Smooth muscle cell of the brain vasculature (primary cell): ENCODE measurements around the gene MYDGF.

Source experiments
- DNase-seq: peaks from one replicate; pipeline ENCODE4 v3.0.0-alpha.2; 2012; ENCODE audit warnings: low read depth, low spot score

MYDGF gene

DNA sequence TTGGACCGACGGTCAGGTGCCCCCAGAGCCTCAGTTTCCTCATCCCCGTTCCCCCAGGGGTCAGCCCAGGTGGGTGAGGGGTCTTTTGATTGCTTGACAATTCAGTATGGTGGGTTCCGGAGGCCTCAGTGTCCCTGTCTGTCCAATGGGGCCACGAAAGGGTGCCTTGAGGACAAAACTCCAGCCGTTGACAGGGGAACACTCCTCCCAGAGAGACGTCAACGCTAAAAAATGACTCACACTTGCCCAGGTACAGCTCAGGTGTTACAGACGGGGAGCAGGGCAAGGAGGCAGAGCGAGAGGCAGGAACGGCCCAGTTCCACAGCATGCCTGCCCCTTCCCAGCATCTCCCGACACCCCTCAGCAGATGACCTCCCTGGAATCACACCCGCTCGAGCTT is 29.0 kb downstream of the MYDGF start:
- DNase-seq = no peak

DNA sequence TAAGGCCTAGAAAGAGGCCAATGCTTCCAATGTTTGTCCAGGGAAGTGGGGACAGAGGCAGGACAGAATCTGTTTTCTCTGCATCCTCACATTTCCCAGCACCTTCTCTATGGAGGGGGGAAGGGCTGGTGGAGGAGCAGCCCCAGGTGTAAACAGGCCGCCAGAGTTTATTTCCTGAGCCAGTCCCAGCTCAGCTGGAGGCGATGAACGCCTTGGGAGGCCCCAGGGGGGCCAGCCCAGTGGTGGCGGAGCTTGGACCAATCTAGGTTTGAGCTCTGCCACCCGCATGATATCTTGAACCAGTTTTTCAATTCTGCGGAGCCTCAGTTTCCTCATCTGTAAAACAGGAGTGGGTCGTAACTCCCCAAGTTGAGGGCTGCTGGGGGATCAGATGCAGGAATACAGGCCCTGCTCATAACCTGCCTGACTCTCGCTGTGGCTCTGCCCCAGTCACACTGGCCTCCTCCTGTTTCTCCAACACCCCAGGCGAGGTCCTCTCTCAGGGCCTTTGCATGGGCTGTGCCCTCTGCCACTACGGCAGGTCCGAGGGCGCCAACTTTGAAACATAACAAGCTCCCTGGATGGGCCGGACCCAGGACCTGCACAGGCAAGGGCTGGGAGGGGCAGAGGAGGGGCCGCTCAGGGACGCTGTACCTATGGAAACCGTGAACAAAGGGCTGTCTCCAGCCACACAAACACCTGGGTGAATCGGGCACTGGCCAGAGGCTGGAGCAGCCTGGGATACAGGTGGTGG is 29.7 kb downstream of the MYDGF start:
- DNase-seq = no peak

DNA sequence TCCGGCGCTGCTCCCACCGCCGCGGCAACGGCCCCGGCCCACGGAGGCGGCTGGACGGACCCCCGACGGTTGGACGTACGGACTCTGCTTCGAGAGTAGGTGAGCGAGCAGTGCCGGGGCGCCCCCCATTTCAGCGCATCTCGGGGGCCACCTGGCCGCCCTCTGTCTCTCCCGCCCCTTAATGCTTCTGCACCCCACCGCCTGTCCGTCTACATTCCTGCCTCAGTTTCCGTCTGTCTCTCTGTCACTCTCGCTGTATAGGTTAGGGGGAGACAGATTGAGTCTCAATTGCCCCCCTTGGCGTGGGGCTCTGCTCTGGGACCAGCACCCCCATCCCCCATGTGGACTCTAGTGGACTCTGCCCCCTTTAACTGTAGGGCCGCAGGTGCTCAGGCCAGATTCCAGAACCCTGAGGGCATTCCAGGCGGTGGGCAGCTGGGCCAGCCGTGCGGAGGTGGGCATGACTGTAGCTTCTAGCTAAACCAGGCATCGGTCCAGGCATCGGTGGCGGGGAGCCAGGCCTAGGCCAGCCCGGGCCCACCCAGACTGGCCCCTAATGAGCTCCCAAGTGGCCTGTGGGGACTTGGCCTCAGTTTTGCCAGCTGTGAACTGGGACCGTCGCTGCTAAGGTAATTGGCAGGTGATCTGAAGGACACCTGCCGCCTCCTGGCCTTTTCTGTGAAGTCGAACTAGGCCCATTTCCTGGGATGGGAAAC is 30.5 kb downstream of the MYDGF start:
- DNase-seq = no peak

DNA sequence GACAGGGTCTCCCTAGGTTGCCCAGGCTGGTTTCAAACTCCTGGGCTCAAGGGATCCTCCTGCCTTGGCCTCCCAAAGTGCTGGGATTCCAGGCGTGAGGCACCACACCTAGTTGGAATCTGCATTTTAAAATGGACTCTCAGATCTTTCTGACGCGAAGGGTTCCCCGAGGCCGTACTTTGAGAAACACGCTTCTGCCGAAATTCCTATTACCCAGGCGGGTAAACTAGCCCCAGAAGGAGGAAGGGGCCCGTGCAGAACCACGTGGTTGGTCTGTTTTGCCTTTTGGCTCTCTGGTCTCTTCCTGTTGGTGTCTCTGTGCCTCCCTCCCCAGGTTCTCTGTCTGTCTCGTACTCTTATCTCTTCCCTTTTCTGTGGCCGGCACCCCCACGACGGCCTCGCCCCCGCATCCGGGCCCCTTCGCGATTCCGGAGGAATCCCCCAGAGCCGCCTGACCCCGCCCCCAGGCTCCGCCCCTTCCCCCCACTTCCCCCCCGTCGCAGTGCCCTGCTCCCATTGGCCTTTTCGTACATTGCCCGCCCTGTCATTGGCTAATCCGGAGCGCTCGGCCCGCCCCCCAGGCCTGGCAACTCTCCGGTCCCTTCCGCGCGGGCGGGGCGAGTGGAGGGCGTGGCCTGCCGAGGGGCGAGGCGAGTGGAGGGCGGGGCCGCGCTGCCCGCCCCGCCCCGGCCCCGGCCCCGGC is 31.2 kb downstream of the MYDGF start, which contains the start of gene TNFAIP8L1:
Gene TNFAIP8L1, plus strand, starts transcription at position 689 of the 703 bp plus-strand sequence. CDS start 12,354 bp downstream, outside the sequence.
- peak; percentile 83 for DNase-seq

DNA sequence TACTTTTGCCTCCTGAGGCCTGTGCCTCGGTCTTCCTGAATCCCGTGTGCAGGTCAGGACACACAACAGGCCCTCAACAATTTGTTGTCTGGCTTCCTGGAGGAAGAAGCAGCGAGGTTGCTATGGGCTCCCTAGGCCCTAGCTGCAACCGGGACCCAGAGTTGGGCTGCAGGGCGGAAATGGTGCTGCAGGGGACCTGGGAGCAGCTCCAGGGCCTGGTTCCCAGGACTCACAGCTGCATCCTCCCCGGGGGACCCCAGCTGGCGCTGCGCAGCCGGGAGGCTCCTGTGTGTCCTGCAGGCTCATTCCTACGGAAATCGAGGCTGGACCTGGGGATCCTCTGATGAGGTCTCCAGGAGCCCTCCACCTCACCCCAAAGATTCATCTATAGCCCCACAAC is 31.8 kb downstream of the MYDGF start:
- DNase-seq = no peak

DNA sequence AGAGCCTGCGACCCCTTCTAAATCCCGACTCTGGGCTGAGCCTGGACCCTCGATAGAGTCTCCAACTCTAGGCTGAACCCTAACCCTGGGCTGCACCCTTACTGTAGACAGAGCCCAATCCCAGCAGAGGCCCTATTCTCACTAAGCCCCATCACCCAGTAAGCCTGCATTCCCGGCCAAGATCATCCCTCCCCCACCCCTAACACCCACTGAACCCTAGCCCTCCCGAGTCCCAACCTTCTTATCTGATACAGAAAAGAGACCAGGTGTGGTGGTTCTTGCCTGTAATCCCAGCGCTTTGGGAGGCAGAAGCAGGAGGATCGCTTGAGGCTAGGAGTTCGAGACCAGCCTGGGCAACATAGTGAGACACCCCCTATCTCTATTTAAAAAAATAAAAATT is 33.4 kb downstream of the MYDGF start:
- no peak for DNase-seq

DNA sequence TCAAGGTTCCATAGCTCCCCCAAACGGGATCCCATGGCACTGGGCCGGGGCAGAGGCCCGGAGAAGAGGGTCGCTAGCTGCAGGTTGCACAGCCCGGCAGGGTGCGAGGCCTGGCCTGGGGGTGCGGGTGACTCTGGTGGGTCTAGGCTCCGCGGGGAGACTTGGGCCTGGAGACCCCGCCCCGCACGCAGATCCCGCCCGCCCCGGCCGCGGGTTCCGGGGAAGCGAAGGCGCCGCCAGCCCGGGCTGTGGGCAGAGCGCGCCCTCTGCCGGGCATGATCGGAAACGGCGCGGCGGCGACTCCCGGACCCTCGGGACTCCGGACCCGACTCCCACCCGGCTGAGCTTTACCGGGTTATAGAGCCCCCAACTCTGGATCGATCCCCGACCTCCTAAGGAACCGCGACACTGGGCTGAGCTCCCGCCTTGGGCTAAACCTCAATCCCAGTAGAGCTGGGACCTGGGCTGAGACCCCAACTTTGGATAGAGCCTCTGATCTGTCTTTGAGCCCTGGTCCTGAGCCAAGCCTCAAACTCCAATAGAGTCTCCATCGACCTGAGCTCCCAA is 33.9 kb downstream of the MYDGF start:
- DNase-seq = no peak

DNA sequence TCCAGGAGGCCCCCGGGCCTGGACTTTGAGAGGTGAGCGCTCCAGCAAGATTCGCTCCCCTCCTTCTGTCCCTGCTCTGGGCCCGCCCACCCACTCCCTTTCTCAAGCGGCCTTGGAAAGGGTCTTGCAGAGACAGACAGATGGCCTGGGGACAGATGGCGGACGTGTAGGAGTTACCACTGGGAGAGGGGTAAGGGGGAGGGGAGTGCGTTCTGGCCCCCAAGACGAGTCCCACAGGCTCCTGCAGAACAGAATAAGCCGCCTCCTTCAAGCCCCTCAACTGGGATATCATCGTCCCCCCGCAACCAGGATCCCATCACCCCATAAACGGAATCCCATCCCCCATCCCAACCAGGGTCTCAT is 34.4 kb downstream of the MYDGF start:
- no peak for DNase-seq

DNA sequence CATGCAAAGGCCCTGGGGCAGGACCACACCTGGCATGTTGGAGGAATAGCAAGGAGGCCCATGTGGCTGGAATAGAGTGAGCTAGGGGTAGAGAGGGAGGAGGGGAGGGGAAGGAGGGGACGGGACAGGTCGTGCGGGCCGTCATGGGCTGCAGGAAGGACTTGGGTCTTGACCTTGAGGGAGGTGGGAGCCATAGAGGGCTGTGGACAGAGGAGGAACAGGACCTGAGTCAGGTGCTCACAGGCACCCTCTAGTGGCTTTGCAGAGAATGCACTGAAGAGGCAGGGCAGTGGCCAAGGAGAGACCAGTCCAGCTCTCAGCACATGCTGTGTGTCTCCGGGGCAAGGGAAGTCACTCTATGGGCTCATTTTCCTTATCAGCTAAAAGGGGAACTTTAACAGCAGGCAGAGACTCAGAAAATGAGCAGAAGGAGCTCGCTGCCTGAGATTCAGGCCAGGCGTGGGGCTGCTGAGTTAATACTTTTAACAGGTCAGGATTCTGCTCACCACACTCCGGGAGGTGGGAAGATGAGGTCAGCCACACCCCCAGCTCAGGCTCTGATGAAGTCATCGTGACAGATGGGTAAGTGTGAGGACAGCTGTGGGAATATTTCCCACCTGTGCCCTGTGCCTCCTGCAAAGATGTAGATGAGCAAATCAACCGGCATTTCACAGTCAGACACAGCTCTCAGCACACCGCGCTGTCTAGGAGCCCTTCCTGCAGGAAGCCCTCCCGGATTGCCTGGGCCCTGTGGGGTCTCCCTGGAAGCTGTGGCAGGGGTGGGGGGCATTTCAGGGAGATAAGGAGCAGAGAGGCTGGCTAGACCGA is 36.8 kb downstream of the MYDGF start:
- peak; percentile 45 for DNase-seq

DNA sequence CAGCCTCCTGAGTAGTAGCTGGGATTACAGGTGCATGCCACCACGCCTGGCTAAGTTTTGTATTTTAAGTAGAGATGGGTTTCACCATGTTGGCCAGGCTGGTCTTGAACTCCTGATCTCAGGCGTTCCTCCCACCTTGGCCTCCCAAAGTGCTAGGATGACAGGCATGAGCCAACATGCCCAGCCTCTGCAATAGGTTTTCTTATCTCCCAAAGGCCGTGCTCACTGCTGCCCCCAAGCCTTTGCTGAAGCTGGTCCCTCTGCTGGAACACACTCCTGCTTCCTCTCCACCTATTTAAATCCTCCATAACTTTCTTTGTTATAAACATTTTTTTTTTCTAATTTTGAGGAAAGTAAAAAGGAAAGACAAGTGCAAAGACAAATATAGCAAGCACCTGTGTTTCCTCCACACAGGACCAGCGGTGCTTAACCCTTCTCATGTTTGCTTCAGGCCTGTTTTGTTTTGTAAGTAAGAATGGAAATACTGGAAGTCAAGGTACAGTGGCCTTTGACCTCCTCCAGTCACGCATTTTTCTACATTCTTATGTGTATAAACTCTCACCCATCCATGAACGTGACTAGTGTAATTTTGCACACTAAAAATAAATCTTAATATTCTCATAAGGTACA is 45.3 kb downstream of the MYDGF start:
- no peak for DNase-seq

DNA sequence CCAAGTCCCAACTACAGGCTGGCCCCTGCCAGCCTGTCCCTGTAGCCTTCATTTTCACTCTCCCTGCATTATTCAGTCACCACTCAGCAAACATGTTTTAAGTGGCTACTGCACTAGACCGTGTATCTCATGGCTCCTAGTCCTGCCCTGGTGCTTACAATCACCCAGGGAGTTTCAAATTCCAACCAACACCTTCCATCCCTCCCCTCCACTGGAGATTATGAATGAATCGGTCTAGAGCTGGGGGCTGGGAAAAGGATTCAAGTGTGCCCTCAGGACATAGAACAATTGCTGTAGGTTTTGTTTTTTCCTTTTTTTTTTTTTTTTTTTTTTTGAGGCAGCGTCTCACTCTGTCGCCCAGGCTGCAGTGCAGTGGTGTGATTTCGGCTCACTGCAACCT is 45.8 kb downstream of the MYDGF start:
- DNase-seq = no peak

DNA sequence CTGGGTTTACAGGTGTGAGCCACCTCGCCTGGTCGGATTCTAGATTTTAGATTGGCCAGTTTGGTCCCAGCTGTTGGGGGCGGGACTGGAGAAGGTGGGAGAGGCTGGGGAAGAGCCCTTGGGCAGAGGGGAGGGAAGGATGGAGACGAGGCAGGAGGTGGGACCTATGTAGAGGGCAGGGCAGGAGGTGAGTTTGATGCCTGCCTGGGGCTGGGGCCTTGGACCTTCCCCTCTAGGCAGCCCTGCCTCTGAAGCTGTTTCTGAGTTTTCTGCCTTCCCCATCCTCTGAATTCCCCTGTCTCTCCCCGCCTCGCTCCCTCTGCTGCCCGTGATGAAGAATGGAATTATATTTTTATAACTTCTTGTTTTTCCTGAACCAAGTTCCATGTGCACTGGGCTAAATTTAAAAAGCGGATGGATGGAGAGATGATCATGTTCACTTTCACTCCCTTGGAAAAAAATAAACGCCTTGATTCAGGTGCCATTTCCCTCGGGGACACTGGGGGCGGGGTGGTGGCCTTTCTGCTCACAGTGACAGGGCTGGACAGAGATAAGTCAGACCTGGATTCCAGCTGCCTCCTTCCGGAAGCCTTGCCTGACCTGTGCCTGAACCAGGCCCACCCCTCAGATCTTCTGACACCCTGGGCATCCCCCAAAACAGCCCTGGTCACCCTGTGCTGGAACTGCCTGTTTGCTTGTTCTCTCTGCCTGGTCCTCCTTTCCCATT is 47.3 kb downstream of the MYDGF start:
- no peak for DNase-seq

DNA sequence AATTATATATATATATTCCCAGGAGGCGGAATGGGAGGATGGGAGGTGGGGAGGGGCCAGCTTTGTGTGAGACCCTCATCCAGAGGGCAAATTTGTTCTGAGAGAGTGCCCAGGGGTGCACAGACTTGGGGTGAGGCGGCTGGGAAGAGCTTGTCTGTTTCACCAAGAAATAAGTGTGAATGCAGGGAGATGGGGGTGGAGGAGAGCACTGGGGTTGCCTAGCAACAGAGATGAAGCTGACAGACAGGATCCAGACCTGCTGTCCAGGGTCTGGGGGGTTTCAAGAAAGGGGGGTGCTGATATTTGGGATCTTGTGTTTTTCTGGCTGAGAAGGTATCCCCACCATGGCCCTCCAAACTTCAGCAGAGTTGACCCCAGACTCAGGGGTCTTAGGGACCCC is 49.5 kb downstream of the MYDGF start:
- no peak for DNase-seq

DNA sequence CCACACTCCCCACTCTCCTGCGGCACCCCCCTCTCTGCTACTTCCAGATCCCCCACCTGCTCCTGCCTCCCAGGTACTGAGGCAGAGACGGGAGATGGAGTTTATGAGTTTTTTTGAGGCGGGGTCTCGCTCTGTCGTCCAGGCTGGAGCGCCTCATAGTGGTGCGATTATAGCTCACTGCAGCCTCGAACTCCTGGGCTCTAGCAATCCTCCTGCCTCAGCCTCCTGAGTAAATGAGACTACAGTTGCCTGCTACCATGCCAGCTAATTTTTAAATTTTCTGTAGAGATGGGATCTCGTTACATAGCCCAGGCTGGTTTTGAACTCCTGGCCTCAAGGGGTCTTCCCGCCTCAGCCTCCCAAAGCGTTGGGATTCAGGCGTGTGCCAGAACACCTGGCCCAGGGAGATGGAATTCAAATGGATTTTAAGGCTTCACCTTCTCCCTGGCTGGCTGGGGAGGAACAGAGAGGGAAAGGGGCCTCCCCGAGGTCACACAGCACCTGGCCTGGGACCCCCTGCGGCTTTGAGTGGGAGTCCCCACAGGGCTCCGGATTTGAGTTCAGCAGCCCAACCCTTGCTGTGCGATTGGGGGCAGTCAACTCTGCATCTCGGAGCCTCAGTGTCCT is 50.4 kb downstream of the MYDGF start:
- DNase-seq = no peak

DNA sequence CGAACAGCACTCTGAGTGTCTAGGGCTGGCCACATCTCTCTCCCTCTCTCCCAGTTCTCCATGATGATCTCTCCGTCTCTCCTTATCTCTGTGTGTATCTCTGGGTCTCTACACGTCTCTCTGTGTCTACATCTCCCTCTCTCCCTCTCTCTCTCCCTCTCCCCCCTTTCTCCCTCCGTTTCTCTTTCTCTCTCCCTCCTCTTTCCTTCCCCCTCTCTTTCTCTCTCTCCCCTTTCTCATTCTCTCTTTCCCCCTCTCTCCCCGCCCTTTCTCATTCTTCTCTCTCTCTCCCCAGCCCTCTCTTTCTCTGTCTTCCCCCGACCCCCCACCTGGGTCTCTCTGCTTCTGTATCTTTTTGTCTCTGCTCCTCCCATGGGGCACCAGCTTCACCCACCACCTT is 52.1 kb downstream of the MYDGF start:
- no peak for DNase-seq

DNA sequence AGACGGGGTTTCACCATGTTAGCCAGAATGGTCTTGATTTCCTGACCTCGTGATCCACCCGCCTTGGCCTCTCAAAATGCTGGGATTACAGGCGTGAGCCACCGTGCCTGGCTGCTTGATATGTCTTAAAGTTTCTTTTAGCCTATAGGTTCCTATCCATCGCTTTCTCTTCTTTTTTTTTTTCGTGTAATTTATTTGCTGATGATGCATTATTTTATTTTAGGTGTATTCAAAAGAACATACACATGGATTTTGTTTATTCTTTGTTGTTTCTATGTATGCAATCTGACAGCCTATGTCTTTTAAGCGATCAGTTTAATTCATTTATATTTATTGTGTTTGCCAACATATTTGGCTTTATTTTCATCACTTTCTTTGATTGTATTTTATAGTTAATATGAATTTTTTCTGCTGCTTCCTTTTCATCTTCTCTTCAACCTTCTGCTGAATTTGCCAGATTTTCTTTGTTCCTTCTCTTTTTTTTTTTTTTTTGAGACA is 56.8 kb downstream of the MYDGF start:
- no peak for DNase-seq

DNA sequence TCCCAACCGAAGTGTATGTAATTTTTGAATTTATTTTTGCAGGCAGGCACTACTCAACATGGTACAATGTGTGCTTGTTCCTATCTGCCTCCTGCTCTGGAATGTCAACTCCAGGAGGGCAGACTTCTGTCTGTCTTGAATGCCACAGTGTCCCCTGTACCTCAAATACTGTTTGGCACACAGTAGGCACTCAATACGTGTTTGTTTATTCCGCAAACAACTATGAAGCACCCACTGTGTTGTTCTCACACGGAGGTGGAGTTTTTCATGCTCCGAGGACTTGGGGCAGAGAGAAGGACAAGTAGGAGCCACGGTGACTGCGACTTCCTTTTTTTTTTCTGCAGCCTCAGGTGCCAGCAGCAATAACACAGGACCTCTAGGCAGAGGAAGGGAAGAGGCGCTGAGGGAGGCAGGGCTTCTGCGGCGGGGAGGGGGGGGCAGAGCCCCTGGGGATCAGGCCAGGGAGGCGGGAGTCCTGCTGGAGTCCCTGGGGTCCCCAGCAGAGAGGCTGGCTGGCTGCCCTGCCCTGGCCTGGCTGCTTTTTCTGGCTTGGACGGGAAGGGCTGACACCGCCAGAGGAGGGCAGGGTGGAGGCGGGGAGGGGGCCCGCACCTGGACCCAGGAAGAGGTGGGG is 60.1 kb downstream of the MYDGF start:
- DNase-seq = no peak
